GM21515 (cell line): ENCODE data around the gene FCMR.

Source experiments
- ATAC-seq: cut with Tn5 transposase; IDR thresholded peaks from one replicate; pipeline ENCODE4 v1.9.1; 2021; ENCODE audit not compliant: unreplicated experiment

Gene FCMR

GRCh38 chr1:206921772-206922265 is at the start of gene FCMR:
Gene FCMR (minus strand): TSS chr1:206921941. CDS start chr1:206921854, 87 bp downstream.
- ATAC-seq = no peak

GRCh38 chr1:206971029-206971655 is 49.4 kb upstream of the FCMR start:
- ATAC-seq = no peak

- ATAC-seq = no peak
Observed at GRCh38 chr1:206970446-206970845, 48.7 kb upstream of the FCMR start, which contains the start of gene FCAMR. Gene FCAMR (minus strand): TSS chr1:206970460. CDS start chr1:206970125, 335 bp downstream.

GRCh38 chr1:206969090-206969489 is 47.3 kb upstream of the FCMR start:
- no peak for ATAC-seq

GRCh38 chr1:206967096-206967849 is 45.5 kb upstream of the FCMR start:
- peak; percentile 41 for ATAC-seq

- no peak for ATAC-seq
Observed at GRCh38 chr1:206965781-206966180, 44.0 kb upstream of the FCMR start.

GRCh38 chr1:206963740-206964139 is 42.0 kb upstream of the FCMR start:
- ATAC-seq = no peak

GRCh38 chr1:206963119-206963712 is 41.5 kb upstream of the FCMR start:
- no peak for ATAC-seq

- ATAC-seq = no peak
Observed at GRCh38 chr1:206962272-206962671, 40.5 kb upstream of the FCMR start.

GRCh38 chr1:206961668-206962067 is 39.9 kb upstream of the FCMR start:
- ATAC-seq = no peak

GRCh38 chr1:206960676-206961386 is 39.1 kb upstream of the FCMR start:
- no peak for ATAC-seq

- ATAC-seq = no peak
Observed at GRCh38 chr1:206958144-206958543, 36.4 kb upstream of the FCMR start.

- no peak for ATAC-seq
Observed at GRCh38 chr1:206957639-206958038, 35.9 kb upstream of the FCMR start.

- no peak for ATAC-seq
Observed at GRCh38 chr1:206955476-206956451, 34.0 kb upstream of the FCMR start.

- ATAC-seq = no peak
Observed at GRCh38 chr1:206954459-206955342, 33.0 kb upstream of the FCMR start.

- ATAC-seq = no peak
Observed at GRCh38 chr1:206953626-206954025, 31.9 kb upstream of the FCMR start.

- ATAC-seq = no peak
Observed at GRCh38 chr1:206953126-206953525, 31.4 kb upstream of the FCMR start.

GRCh38 chr1:206952171-206952570 is 30.4 kb upstream of the FCMR start:
- ATAC-seq = no peak
